Neural crest cell (in vitro differentiated cells): ENCODE measurements around the gene PLB1. TPM values are rescaled to one million over a fixed set of nuclear protein-coding genes. Genes with fewer than 3 reads are reported as not detected.

ENCODE experiments used
- DNase-seq: peaks from one replicate; pipeline ENCODE4 v3.0.0; 2021; ENCODE audit warnings: low read depth, mixed read lengths, low spot score
- H3K27ac Mint-ChIP-seq: one replicate; pipeline ENCODE4 v1.8.0; 2021; ENCODE audit warnings: mild to moderate bottlenecking, mixed read lengths; ENCODE audit not compliant: unreplicated experiment
- H3K27me3 Mint-ChIP-seq: 2 replicates; pipeline ENCODE4 v1.8.0; 2021; ENCODE audit warnings: low read depth, mild to moderate bottlenecking, mixed read lengths
- H3K36me3 Mint-ChIP-seq: 2 replicates; pipeline ENCODE4 v1.8.0; 2021; ENCODE audit warnings: low read depth, mild to moderate bottlenecking, mixed read lengths
- H3K4me1 Mint-ChIP-seq: 2 replicates; pipeline ENCODE4 v1.8.0; 2021; ENCODE audit warnings: mixed read lengths
- H3K4me3 Mint-ChIP-seq: one replicate; pipeline ENCODE4 v1.8.0; 2021; ENCODE audit warnings: mild to moderate bottlenecking, mixed read lengths
- H3K9me3 Mint-ChIP-seq: 2 replicates; pipeline ENCODE4 v1.8.0; 2021; ENCODE audit warnings: mixed read lengths
- total RNA-seq: library from RNA; stranded (reverse); gene quantifications from 2 replicates; pipeline ENCODE4 v1.2.1, GENCODE V29; 2021
- TF ChIP-seq, protein P1 (sequence below): fragments of 200-600 bp; sonication (generic); conservative IDR thresholded peaks from 2 replicates; pipeline ENCODE4 v1.5.0; 2021; ENCODE audit warnings: antibody characterized with exemption, mild to moderate bottlenecking

PLB1 gene
- total RNA-seq, 1 donor from 2014 or later = 0.16 TPM

DNA sequence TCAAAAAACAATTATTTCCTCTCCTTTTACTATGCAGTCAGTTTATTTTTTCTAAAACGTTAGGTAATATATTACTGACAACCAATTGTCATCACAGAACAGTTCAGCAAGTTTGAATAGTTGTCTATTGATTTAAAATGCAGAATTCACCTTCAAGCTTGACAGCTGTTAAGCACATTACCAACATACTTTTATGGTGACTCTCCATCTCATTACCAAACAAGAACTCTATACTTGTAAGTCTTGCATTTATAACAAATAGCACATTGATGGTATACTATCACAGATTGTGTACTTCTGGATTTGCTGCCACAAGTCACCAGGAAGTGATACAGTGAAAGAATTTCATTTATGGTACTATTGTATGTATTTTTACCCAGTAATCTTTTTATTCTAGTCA lies 156.4 kb downstream of the PLB1 start:
- Mint-ChIP-seq H3K4me3 (no peak overlapping the region), H3K4me1 (peaks cover 17% of the 10 kb centered on the region), H3K9me3 (no peaks in the 10 kb centered on the region), H3K36me3 (no peaks in the 10 kb centered on the region), H3K27me3 (no peaks in the 10 kb centered on the region), H3K27ac (no peak overlapping the region)
- DNase-seq = no peak
- TF ChIP-seq, protein P1, sequence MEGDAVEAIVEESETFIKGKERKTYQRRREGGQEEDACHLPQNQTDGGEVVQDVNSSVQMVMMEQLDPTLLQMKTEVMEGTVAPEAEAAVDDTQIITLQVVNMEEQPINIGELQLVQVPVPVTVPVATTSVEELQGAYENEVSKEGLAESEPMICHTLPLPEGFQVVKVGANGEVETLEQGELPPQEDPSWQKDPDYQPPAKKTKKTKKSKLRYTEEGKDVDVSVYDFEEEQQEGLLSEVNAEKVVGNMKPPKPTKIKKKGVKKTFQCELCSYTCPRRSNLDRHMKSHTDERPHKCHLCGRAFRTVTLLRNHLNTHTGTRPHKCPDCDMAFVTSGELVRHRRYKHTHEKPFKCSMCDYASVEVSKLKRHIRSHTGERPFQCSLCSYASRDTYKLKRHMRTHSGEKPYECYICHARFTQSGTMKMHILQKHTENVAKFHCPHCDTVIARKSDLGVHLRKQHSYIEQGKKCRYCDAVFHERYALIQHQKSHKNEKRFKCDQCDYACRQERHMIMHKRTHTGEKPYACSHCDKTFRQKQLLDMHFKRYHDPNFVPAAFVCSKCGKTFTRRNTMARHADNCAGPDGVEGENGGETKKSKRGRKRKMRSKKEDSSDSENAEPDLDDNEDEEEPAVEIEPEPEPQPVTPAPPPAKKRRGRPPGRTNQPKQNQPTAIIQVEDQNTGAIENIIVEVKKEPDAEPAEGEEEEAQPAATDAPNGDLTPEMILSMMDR = no peak

DNA sequence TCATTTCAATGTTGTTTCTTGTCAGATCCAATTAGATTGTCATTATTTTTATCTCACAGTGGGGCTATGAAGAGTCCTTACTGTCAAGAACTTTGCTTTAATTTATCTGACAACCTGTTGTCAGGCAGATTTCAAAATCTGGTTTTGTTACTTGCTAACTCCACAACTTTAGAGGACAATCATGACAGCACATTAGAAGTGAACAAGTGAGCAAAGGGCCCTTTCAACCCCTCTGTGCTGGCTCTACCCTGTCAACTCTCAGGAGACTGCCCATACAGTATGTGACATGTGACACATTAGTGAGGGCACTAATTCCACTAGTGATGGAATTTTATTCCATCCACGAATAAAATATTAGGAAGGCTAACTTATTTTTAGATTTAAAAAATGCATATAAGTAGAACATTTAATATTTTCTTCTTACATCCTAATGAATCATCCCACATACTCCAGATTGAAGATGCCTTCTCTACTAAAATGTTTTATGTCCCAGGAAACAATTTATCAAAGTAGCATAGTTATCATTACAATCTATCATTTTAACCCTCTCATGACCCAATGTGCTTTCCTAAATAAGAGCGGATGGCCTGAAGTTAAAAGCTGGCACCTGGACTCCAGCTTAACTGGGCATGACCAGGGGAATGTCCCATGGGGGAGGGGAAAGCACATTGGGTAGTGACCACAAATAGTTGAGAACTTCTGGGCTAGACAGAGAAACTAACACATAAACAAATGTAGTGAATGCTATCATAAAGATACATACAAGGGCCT lies 158.2 kb downstream of the PLB1 start:
- Mint-ChIP-seq H3K36me3 (no peaks in the 10 kb centered on the region), H3K9me3 (no peaks in the 10 kb centered on the region), H3K27me3 (no peaks in the 10 kb centered on the region), H3K4me1 (peaks cover 13% of the 10 kb centered on the region), H3K4me3 (no peak overlapping the region), H3K27ac (no peak overlapping the region)
- TF ChIP-seq, protein P1 = no peak
- DNase-seq = no peak

DNA sequence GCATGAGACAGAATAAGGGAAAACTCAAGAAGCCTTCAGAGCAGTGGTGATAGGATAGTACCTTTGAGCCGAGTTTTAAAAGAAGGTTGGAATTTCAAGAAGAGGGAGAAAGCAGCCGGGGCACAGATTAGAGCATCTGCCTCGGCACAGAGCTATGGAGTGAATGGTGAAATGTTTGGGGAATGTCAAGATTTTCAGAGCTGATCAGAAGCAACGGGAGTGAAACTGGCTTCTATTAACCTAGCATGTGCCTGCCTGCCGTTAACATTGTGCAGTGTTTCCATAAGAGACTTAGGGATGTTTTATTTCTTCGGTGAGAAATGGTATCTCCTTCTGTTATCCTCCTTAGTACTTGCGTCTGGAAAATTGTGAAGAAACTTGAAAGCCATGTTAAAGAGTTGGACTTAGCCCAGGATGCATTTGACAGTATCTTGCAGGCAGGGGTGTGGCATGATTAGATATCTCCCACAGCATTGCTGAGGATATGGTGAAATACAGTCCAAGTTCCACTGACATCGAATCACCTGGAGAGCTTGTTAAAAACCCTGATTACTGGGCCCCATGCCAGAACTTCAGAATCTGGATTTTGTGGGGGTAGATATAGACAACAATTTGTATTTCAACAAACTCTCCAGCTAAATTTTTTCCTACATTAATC lies 158.9 kb downstream of the PLB1 start:
- Mint-ChIP-seq H3K4me1 (peaks cover 6% of the 10 kb centered on the region), H3K27ac (no peak overlapping the region), H3K9me3 (no peaks in the 10 kb centered on the region), H3K4me3 (no peak overlapping the region), H3K27me3 (no peaks in the 10 kb centered on the region), H3K36me3 (no peaks in the 10 kb centered on the region)
- TF ChIP-seq, protein P1 = no peak
- DNase-seq = no peak

DNA sequence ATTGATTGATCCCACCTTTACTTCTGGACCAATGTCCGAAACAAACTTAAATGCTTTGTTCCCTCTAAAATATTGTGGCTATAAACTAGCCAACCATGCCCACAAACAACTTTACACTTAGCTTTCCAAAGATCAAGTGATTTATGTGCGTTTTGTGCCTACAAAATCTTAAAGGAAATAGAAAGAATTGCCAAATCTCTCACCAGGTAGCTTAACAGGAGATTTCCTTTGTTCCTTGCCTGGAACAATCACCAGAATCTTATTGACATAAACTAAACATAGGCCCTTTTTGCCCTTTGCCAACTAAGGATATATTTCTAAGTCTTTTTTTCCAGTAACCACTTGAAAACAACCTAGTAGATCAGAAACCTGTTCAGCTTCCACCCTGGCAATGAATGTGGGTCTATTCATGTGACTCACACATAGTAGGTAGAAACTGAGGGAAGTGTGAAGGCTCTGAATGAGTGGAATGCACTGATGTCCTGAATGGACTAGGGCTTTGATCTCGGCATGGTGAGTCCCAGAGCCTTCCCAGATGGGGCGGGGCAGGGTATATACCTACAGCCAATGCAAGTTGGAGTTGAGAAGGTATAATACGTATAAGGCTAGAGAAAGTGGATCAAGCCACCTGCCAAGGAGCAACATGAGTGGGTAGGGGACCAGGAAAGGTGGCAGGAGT lies 161.2 kb downstream of the PLB1 start:
- Mint-ChIP-seq H3K27ac (no peak overlapping the region), H3K4me1 (no peaks in the 10 kb centered on the region), H3K4me3 (no peak overlapping the region), H3K27me3 (no peaks in the 10 kb centered on the region), H3K36me3 (no peaks in the 10 kb centered on the region), H3K9me3 (no peaks in the 10 kb centered on the region)
- TF ChIP-seq, protein P1 = no peak
- DNase-seq = no peak

DNA sequence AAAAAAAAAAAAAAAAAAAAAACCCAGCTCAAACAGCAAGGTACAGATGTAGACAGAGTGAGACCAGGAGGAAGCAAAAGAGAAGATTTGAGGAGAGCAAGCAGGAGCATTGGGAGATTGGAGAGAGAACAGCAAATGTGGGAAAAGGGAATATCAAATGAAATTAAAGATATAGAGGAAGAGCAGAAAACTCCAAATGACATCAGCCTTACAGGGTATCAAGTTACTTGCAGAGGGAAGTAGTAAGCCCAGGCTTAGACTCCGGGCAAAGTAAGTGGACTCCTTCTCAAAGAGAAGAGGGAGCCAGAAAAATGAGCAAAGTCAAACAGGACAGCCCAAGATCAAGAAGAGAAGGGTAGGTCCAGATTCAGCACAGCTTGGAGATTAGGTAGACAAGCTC lies 162.5 kb downstream of the PLB1 start:
- Mint-ChIP-seq H3K36me3 (no peaks in the 10 kb centered on the region), H3K27me3 (no peaks in the 10 kb centered on the region), H3K27ac (no peak overlapping the region), H3K9me3 (no peaks in the 10 kb centered on the region), H3K4me1 (no peaks in the 10 kb centered on the region), H3K4me3 (no peak overlapping the region)
- TF ChIP-seq, protein P1 = no peak
- DNase-seq = no peak
